ENCODE results near the gene SEPTIN10.
"Not testable (repeated sequence)": the region's sequence is repeated elsewhere in the genome, so short reads cannot be mapped to it uniquely, and the experiment has no call there.

Gene SEPTIN10

GRCh38 chr2:109633284-109633961 lies 19.7 kb upstream of the SEPTIN10 start:
- no peak for DNase-seq

GRCh38 chr2:109632158-109632789 lies 18.5 kb upstream of the SEPTIN10 start:
- no peak for DNase-seq

GRCh38 chr2:109631741-109632140 lies 18.0 kb upstream of the SEPTIN10 start:
- DNase-seq: no peak

GRCh38 chr2:109630441-109631430 lies 17.0 kb upstream of the SEPTIN10 start:
- no peak for DNase-seq

GRCh38 chr2:109629867-109630266 lies 16.1 kb upstream of the SEPTIN10 start:
- no peak for DNase-seq

GRCh38 chr2:109628321-109628720 lies 14.6 kb upstream of the SEPTIN10 start:
- DNase-seq: not testable (repeated sequence)

- DNase-seq: no peak
These were observed 10.6 kb upstream of the SEPTIN10 start for GRCh38 chr2:109624339-109624738.

- no peak for DNase-seq
These were observed 10.2 kb upstream of the SEPTIN10 start for GRCh38 chr2:109623923-109624322.

GRCh38 chr2:109623297-109623696 lies 9.5 kb upstream of the SEPTIN10 start:
- no peak for DNase-seq

- DNase-seq: no peak
These were observed 5.4 kb upstream of the SEPTIN10 start for GRCh38 chr2:109619032-109619615.

- no peak for DNase-seq
These were observed 2.4 kb upstream of the SEPTIN10 start for GRCh38 chr2:109616184-109616583.

- no peak for DNase-seq
These were observed 1.9 kb upstream of the SEPTIN10 start for GRCh38 chr2:109615637-109616144.

GRCh38 chr2:109614715-109615636 lies 1.2 kb upstream of the SEPTIN10 start:
- DNase-seq: no peak

GRCh38 chr2:109613081-109613921 lies 465 bp downstream of the SEPTIN10 start:
- DNase-seq: no peak

GRCh38 chr2:109611467-109612095 lies 2.2 kb downstream of the SEPTIN10 start:
- no peak for DNase-seq

- no peak for DNase-seq
These were observed 4.3 kb downstream of the SEPTIN10 start for GRCh38 chr2:109609352-109610024.

- no peak for DNase-seq
These were observed 6.0 kb downstream of the SEPTIN10 start for GRCh38 chr2:109607766-109608165.

GRCh38 chr2:109604597-109604996 lies 9.2 kb downstream of the SEPTIN10 start:
- no peak for DNase-seq

- DNase-seq: no peak
These were observed 11.1 kb downstream of the SEPTIN10 start for GRCh38 chr2:109602617-109603188.
